K562 (cell line): ENCODE results near the gene TTC24. TPM values are rescaled to one million over a fixed set of nuclear protein-coding genes. Genes with fewer than 3 reads are reported as not detected.

Source experiments
- ATAC-seq: fragments of 200-7000 bp; cut with Tn5 transposase; 3 replicates; pipeline ENCODE4 v1.9.1; 2020; ENCODE audit warnings: moderate library complexity
- BruUV-seq: library from RNA; stranded (reverse); fragments of 400-500 nt; replicated peaks from 2 replicates; lab custom pipeline; 2021; lab: Mats Ljungman, UMichigan
- CTCF ChIA-PET: fragments of 300-600 bp; formaldehyde crosslinking; extraction: SDS; loops from one replicate; lab custom pipeline; 2021; ENCODE audit warnings: low intra/inter-chr PET ratio; lab: Yijun Ruan, JAX
- POLR2A ChIA-PET: fragments of 300-600, 350-650 bp; sonication (Branson Sonifier 250); formaldehyde crosslinking; extraction: SDS; loops from one replicate; lab custom pipeline; 2021; ENCODE audit warnings: antibody characterized with exemption, inconsistent platforms; lab: Yijun Ruan, JAX
- DNase-seq, 4 experiments: peaks; one replicate each; pipeline versions ENCODE4 v3.0.0 to v3.0.0-alpha.2; 2011 to 2018; ENCODE audit warnings: low spot score in 3 of 4, mixed read lengths in 3 of 4; ENCODE audit errors: extremely low read depth in 1 of 4
- FAIRE-seq: peaks from 2 replicates; lab custom pipeline; 2011; peaks lifted over from hg19 to GRCh38; lab: Jason Lieb, UNC
- H2AFZ ChIP-seq: 2 replicates; pipeline ENCODE4 v1.6.0; 2011; ENCODE audit warnings: low read depth, low read length, control low read depth, inconsistent platforms
- H3K27ac ChIP-seq: fragments of 200-600 bp; 3 replicates; pipeline ENCODE4 v1.8.0; 2011; ENCODE audit warnings: low read depth, mild to moderate bottlenecking, control low read depth, inconsistent platforms, low read length, moderate library complexity, mixed read lengths; ENCODE audit errors: extremely low read depth
- H3K27me3 ChIP-seq, 2 experiments: fragments of 300-600 bp in 1 of 2; 2 replicates in 1 of 2; 3 replicates in 1 of 2; pipeline versions ENCODE4 v1.6.0 to v1.8.0; 2011; ENCODE audit warnings: inconsistent platforms in 2 of 2, low read length in 2 of 2, mild to moderate bottlenecking in 1 of 2, mixed read lengths in 1 of 2, moderate library complexity in 1 of 2; ENCODE audit not compliant: control insufficient read depth in 2 of 2, insufficient read depth in 2 of 2
- H3K36me3 ChIP-seq: fragments of 300-600 bp; 3 replicates; pipeline ENCODE4 v1.8.0; 2011; ENCODE audit warnings: mild to moderate bottlenecking, low read length, inconsistent platforms; ENCODE audit not compliant: control insufficient read depth, insufficient read depth
- H3K4me1 ChIP-seq, 2 experiments: fragments of 200-600 bp in 1 of 2; replicated peaks in 1 of 2; 2 replicates in 1 of 2; 3 replicates in 1 of 2; pipeline versions ENCODE4 v1.5.1 to v1.8.0; 2011; ENCODE audit warnings: inconsistent platforms in 2 of 2, low read length in 2 of 2, mild to moderate bottlenecking in 1 of 2, mixed read lengths in 1 of 2, moderate library complexity in 1 of 2; ENCODE audit not compliant: control insufficient read depth in 2 of 2, insufficient read depth in 2 of 2
- H3K4me2 ChIP-seq: 2 replicates; pipeline ENCODE4 v1.6.1; 2011; ENCODE audit warnings: low read length, control low read depth, inconsistent platforms, mixed read lengths; ENCODE audit not compliant: insufficient read depth
- H3K4me3 ChIP-seq: fragments of 200-600 bp; sonication (generic), shearing (Covaris generic); 2 replicates; pipeline ENCODE4 v1.5.1; 2016; ENCODE audit warnings: control low read depth, inconsistent platforms
- H3K79me2 ChIP-seq: fragments of 200-600 bp; 3 replicates; pipeline ENCODE4 v1.8.0; 2011; ENCODE audit warnings: low read length, inconsistent platforms; ENCODE audit not compliant: control insufficient read depth, insufficient read depth
- H3K9ac ChIP-seq, 2 experiments: 2 replicates each; pipeline versions ENCODE4 v1.6.0 to v1.6.1; 2011; ENCODE audit warnings: low read depth in 2 of 2, low read length in 2 of 2, control low read depth in 1 of 2, inconsistent platforms in 1 of 2, mild to moderate bottlenecking in 1 of 2, mixed read lengths in 1 of 2; ENCODE audit not compliant: insufficient read depth in 1 of 2
- H3K9me1 ChIP-seq: one replicate; pipeline ENCODE4 v1.6.0; 2011; ENCODE audit warnings: inconsistent platforms, mild to moderate bottlenecking, low read length, moderate library complexity; ENCODE audit not compliant: control insufficient read depth, insufficient read depth
- H3K9me3 ChIP-seq: replicated peaks from 2 replicates; pipeline ENCODE4 v1.5.1; 2011; ENCODE audit warnings: low read depth, low read length, inconsistent platforms; ENCODE audit not compliant: control insufficient read depth, insufficient read depth
- H4K20me1 ChIP-seq: replicated peaks from 2 replicates; pipeline ENCODE4 v1.6.1; 2011; ENCODE audit warnings: low read length, inconsistent platforms, mixed read lengths; ENCODE audit not compliant: control insufficient read depth, insufficient read depth
- FOXK1 ChIP-seq: sonication (generic); formaldehyde crosslinking; IDR thresholded peaks from 2 replicates; pipeline ENCODE4 v1.8.0; 2022; ENCODE audit warnings: missing genetic modification reagents, mild to moderate bottlenecking, borderline replicate concordance
- GATA2 ChIP-seq: sonication (generic); formaldehyde crosslinking; IDR thresholded peaks from 2 replicates; pipeline ENCODE4 v1.4.0; 2020; ENCODE audit warnings: mild to moderate bottlenecking, missing genetic modification reagents
- KLF10 ChIP-seq: fragments of 250-450 bp; sonication (Bioruptor Pico); IDR thresholded peaks from 2 replicates; pipeline ENCODE4 v1.6.1; 2021; ENCODE audit warnings: matching md5 sums
- ZNF609 ChIP-seq: sonication (generic); formaldehyde crosslinking; IDR thresholded peaks from 2 replicates; pipeline ENCODE4 v1.8.1; 2023; ENCODE audit warnings: missing genetic modification reagents, mild to moderate bottlenecking, borderline replicate concordance
- WGBS: fragments of 100-300 bp; shearing (Covaris generic); methylation state at CpG from one replicate; pipeline ENCODE4 v1.1.6; 2016; ENCODE audit warnings: low coverage, mixed read lengths; ENCODE audit not compliant: insufficient coverage; ENCODE audit errors: missing lambda C conversion rate; 5-methylcytosine and 5-hydroxymethylcytosine counted together
- in situ Hi-C: fragments of 300-500 bp; cut with MboI; formaldehyde crosslinking; loops from 4 replicates; pipeline ENCODE4 v1.15.0; 2018; ENCODE audit warnings: inconsistent platforms, mixed read lengths
- intact Hi-C: fragments of 100-400 bp; cut with micrococcal nuclease; formaldehyde crosslinking; loops from 2 replicates; pipeline ENCODE4 v1.14.2; 2022
- polyA plus RNA-seq, 8 experiments: library from polyadenylated mRNA; depleted of rRNA in 4 of 8; stranded (reverse) in 5 of 8; unstranded in 3 of 8; fragments of >200 nt; fragmentation: Nextera tagmentation in 2 of 8; fragmentation: Illumina TruSeq in 1 of 8; extraction: Ambion mirVana in 2 of 8; extraction: Trizol in 1 of 8; gene quantifications; 2 replicates each; pipeline versions ENCODE4 v1.2.1 to v1.2.3, GENCODE V29; 2011 to 2014; ENCODE audit warnings: inconsistent platforms in 1 of 8, missing spikeins in 1 of 8
- total RNA-seq, 7 experiments: library from RNA; depleted of rRNA in 6 of 7; stranded (reverse); fragments of >200 nt in 6 of 7; fragmentation: Illumina TruSeq in 2 of 7; extraction: Trizol in 2 of 7; gene quantifications; 2 replicates each; pipeline versions ENCODE4 v1.2.1 to v1.2.3, GENCODE V29; 2011 to 2021; ENCODE audit warnings: low replicate concordance in 1 of 7

TTC24 gene
- total and polyA plus RNA-seq, 9 of the 15 experiments (the other 6 are each of a cell fraction or from before 2014, with no cell fraction given): not detected

GRCh38 chr1:156622581-156623297 is 43.2 kb downstream of the TTC24 start:
- H3K9me1 ChIP-seq: no peaks in the 10 kb centered on the region
- H3K9me3 ChIP-seq: no peaks in the 10 kb centered on the region
- FAIRE-seq (no peak), DNase-seq (no peak), ATAC-seq (no peak)
- peak overlapping the region in 1 of 2 experiments; percentile 33; a peak in 1 of 4 replicates for H3K9ac ChIP-seq
- no TSS peak for BruUV-seq
- TF ChIP-seq ZNF609 (CRISPR knock-in tag) (no peak), FOXK1 (CRISPR knock-in tag) (no peak), GATA2 (CRISPR knock-in tag) (no peak), KLF10 (CRISPR knock-in tag) (no peak)
- no peaks in the 10 kb centered on the region for H3K27me3 ChIP-seq
- POLR2A ChIA-PET: interaction anchor here (0.8 to 2.0 kb wide), 2 partner anchors 21 to 142 kb away, joined by 3 to 14 read pairs; no protein-coding TSS in a partner anchor
- no peak overlapping the region for H3K4me3 ChIP-seq
- H3K36me3 ChIP-seq: no peaks in the 10 kb centered on the region
- in situ Hi-C loops: no loop called here
- H3K4me1 ChIP-seq: peaks cover 2 to 29% of the 10 kb centered on the region in 2 experiments; a peak in 4 of 5 replicates
- CTCF ChIA-PET: no interaction called here
- no peak overlapping the region for H3K27ac ChIP-seq
- no peak overlapping the region for H2AFZ ChIP-seq
- intact Hi-C loops: no loop called here
- 38% methylated on average over 6 of the region's 6 CpGs for WGBS
- H3K4me2 ChIP-seq: no peak overlapping the region
- peaks cover 4% of the 10 kb centered on the region; the same call in 1 of the 2 replicates for H4K20me1 ChIP-seq
- no peaks in the 10 kb centered on the region for H3K79me2 ChIP-seq
